ENCODE measurements around the gene BACH2. TPM values are rescaled to one million over a fixed set of nuclear protein-coding genes. Genes with fewer than 3 reads are reported as not detected.

BACH2 gene
- total RNA-seq, 4 donors from 2014 or later, result 9.3 to 34.5 (median 11.1) TPM

- no peak overlapping the region for H3K4me3 ChIP-seq (ENCODE audit: low read depth, poor library complexity, severe bottlenecking)
- intact Hi-C loops (cut with DNase I; ENCODE audit: low total_unique reads), result no loop called here
- no peak for TF ChIP-seq POLR2A (IDR thresholded peaks at IDR 0.05)
- TF ChIP-seq CTCF (IDR thresholded peaks at IDR 0.05), result no peak
- DNase-seq (ENCODE audit: low spot score in 2 of 2), result no peak
- WGBS, 2 donors, result 81 to 84% methylated on average over 7 of the region's 7 CpGs
Measured at GRCh38 chr6:90271831-90272230, 24.8 kb downstream of the BACH2 start.

- no peak overlapping the region for H3K4me3 ChIP-seq (ENCODE audit: low read depth, poor library complexity, severe bottlenecking)
- 77 to 92% methylated on average over 1 of the region's 1 CpG for WGBS, 2 donors
- TF ChIP-seq CTCF (IDR thresholded peaks at IDR 0.05) (no peak), POLR2A (IDR thresholded peaks at IDR 0.05) (no peak)
- intact Hi-C loops (cut with DNase I; ENCODE audit: low total_unique reads), result no loop called here
- no peak for DNase-seq (ENCODE audit: low spot score in 2 of 2)
Measured at GRCh38 chr6:90269334-90269733, 27.3 kb downstream of the BACH2 start.

GRCh38 chr6:90268178-90268577, 28.5 kb downstream of the BACH2 start:
- H3K4me3 ChIP-seq (ENCODE audit: low read depth, poor library complexity, severe bottlenecking), result no peak overlapping the region
- WGBS, 2 donors, result 94 to 98% methylated on average over 3 of the region's 3 CpGs
- intact Hi-C loops (cut with DNase I; ENCODE audit: low total_unique reads), result no loop called here
- TF ChIP-seq CTCF (IDR thresholded peaks at IDR 0.05) (no peak), POLR2A (IDR thresholded peaks at IDR 0.05) (no peak)
- DNase-seq (ENCODE audit: low spot score in 2 of 2), result no peak

- no peak for DNase-seq (ENCODE audit: low spot score in 2 of 2)
- WGBS, 2 donors, result 64 to 75% methylated on average over 6 of the region's 6 CpGs
- H3K4me3 ChIP-seq (ENCODE audit: low read depth, poor library complexity, severe bottlenecking), result no peak overlapping the region
- TF ChIP-seq POLR2A (IDR thresholded peaks at IDR 0.05) (no peak), CTCF (IDR thresholded peaks at IDR 0.05) (no peak)
- intact Hi-C loops (cut with DNase I; ENCODE audit: low total_unique reads), result no loop called here
Measured at GRCh38 chr6:90266905-90267621, 29.6 kb downstream of the BACH2 start.

- intact Hi-C loops (cut with DNase I; ENCODE audit: low total_unique reads), result no loop called here
- 88 to 91% methylated on average over 2 of the region's 2 CpGs for WGBS, 2 donors
- no peak for DNase-seq (ENCODE audit: low spot score in 2 of 2)
- no peak for TF ChIP-seq POLR2A (IDR thresholded peaks at IDR 0.05)
- no peak for TF ChIP-seq CTCF (IDR thresholded peaks at IDR 0.05)
- H3K4me3 ChIP-seq (ENCODE audit: low read depth, poor library complexity, severe bottlenecking), result no peak overlapping the region
Measured at GRCh38 chr6:90264561-90264960, 32.1 kb downstream of the BACH2 start.

GRCh38 chr6:90263633-90264032, 33.0 kb downstream of the BACH2 start:
- intact Hi-C loops (cut with DNase I; ENCODE audit: low total_unique reads), result no loop called here
- no peak for TF ChIP-seq POLR2A (IDR thresholded peaks at IDR 0.05)
- no peak for TF ChIP-seq CTCF (IDR thresholded peaks at IDR 0.05)
- no peak overlapping the region for H3K4me3 ChIP-seq (ENCODE audit: low read depth, poor library complexity, severe bottlenecking)
- DNase-seq (ENCODE audit: low spot score in 2 of 2), result no peak
